A673 (cell line): ENCODE measurements around the gene PLAC1. TPM values are rescaled to one million over a fixed set of nuclear protein-coding genes. Genes with fewer than 3 reads are reported as not detected.

Source experiments
- BruUV-seq: library from RNA; stranded (reverse); fragments of 400-500 nt; replicated peaks from 2 replicates; lab custom pipeline; 2021; lab: Mats Ljungman, UMichigan
- CTCF ChIA-PET: fragments of 300-600 bp; sonication (Branson Sonifier 250); formaldehyde crosslinking; loops from one replicate; lab custom pipeline; 2022; ENCODE audit warnings: antibody characterized with exemption; lab: Charles Lee
- POLR2A ChIA-PET: fragments of 300-600 bp; sonication (Branson Sonifier 250); formaldehyde crosslinking; loops from one replicate; lab custom pipeline; 2022; ENCODE audit warnings: antibody characterized with exemption; ENCODE audit not compliant: low non-redundant PET; lab: Charles Lee
- DNase-seq: peaks from one replicate; pipeline ENCODE4 v3.0.0-alpha.2; 2015; ENCODE audit warnings: low spot score
- H3K27ac ChIP-seq: fragments of 200-600 bp; sonication (generic); 2 replicates; pipeline ENCODE4 v1.5.1; 2016; ENCODE audit warnings: mixed run types, low read depth, mild to moderate bottlenecking, mixed read lengths, antibody characterized with exemption, low read length; ENCODE audit not compliant: poor library complexity, severe bottlenecking
- H3K27me3 ChIP-seq: fragments of 200-600 bp; sonication (generic); replicated peaks from 2 replicates; pipeline ENCODE4 v1.6.1; 2017; ENCODE audit warnings: mixed run types, low read depth, mild to moderate bottlenecking, mixed read lengths, antibody characterized with exemption, low read length; ENCODE audit not compliant: insufficient read depth, poor library complexity
- H3K36me3 ChIP-seq: fragments of 200-600 bp; sonication (generic); 2 replicates; pipeline ENCODE4 v1.6.1; 2016; ENCODE audit warnings: mixed run types, mild to moderate bottlenecking, mixed read lengths, antibody characterized with exemption, low read length; ENCODE audit not compliant: insufficient read depth, poor library complexity, severe bottlenecking
- H3K4me1 ChIP-seq: fragments of 200-600 bp; sonication (generic); 2 replicates; pipeline ENCODE4 v1.6.1; 2017; ENCODE audit warnings: mixed run types, mild to moderate bottlenecking, mixed read lengths, antibody characterized with exemption, low read length; ENCODE audit not compliant: insufficient read depth, poor library complexity, severe bottlenecking
- H3K4me3 ChIP-seq: fragments of 200-600 bp; sonication (generic); 2 replicates; pipeline ENCODE4 v1.5.1; 2016; ENCODE audit warnings: low read depth, mixed run types, mild to moderate bottlenecking, mixed read lengths, low read length; ENCODE audit not compliant: poor library complexity, severe bottlenecking
- H3K9me3 ChIP-seq: fragments of 200-600 bp; sonication (generic); 2 replicates; pipeline ENCODE4 v1.6.1; 2016; ENCODE audit warnings: mixed run types, low read depth, mild to moderate bottlenecking, mixed read lengths, antibody characterized with exemption, low read length; ENCODE audit not compliant: poor library complexity, severe bottlenecking
- CTCF ChIP-seq: fragments of 300-800, 200-600 bp; sonication (generic); conservative IDR thresholded peaks from 2 replicates; pipeline ENCODE4 v1.5.1; 2017; ENCODE audit warnings: low read depth, mild to moderate bottlenecking, antibody characterized with exemption, low read length, moderate library complexity, mixed read lengths
- EZH2 ChIP-seq: fragments of 200-600 bp; sonication (generic); IDR thresholded peaks from 2 replicates; pipeline ENCODE4 v1.6.1; 2017; ENCODE audit warnings: borderline replicate concordance, low read depth, mild to moderate bottlenecking, mixed read lengths, antibody characterized with exemption, low read length; ENCODE audit not compliant: poor library complexity, severe bottlenecking
- intact Hi-C: fragments of 100-400 bp; cut with micrococcal nuclease; formaldehyde crosslinking; loops from one replicate; pipeline ENCODE4 v1.10.0; 2022; ENCODE audit not compliant: unreplicated experiment
- total RNA-seq: library from RNA; stranded (reverse); gene quantifications from 2 replicates; pipeline ENCODE4 v1.2.3, GENCODE V29; 2021

The PLAC1 gene
- total RNA-seq, 1 experiment from 2014 or later: 0.43 TPM

GRCh38 chrX:134692233-134692632 lies 34.0 kb upstream of the PLAC1 start:
- H3K36me3 ChIP-seq: no peaks in the 10 kb centered on the region
- CTCF ChIA-PET: no interaction called here
- no peak overlapping the region for H3K27ac ChIP-seq
- no peaks in the 10 kb centered on the region for H3K27me3 ChIP-seq
- DNase-seq: no peak
- H3K4me3 ChIP-seq: no peak overlapping the region
- no TSS peak for BruUV-seq
- POLR2A ChIA-PET: no interaction called here
- no peaks in the 10 kb centered on the region for H3K4me1 ChIP-seq
- intact Hi-C loops: no loop called here
- TF ChIP-seq EZH2 (no peak), CTCF (no peak)
- no peaks in the 10 kb centered on the region for H3K9me3 ChIP-seq

- Histone ChIP-seq H3K9me3 (no peaks in the 10 kb centered on the region), H3K27ac (no peak overlapping the region), H3K27me3 (no peaks in the 10 kb centered on the region), H3K4me1 (no peaks in the 10 kb centered on the region), H3K36me3 (no peaks in the 10 kb centered on the region), H3K4me3 (no peak overlapping the region)
- POLR2A ChIA-PET: no interaction called here
- BruUV-seq: no TSS peak
- CTCF ChIA-PET: no interaction called here
- DNase-seq: no peak
- TF ChIP-seq CTCF: no peak
- no peak for TF ChIP-seq EZH2
- intact Hi-C loops: no loop called here
Measured at GRCh38 chrX:134691453-134691852, 33.2 kb upstream of the PLAC1 start.

GRCh38 chrX:134688839-134689238 lies 30.6 kb upstream of the PLAC1 start:
- Histone ChIP-seq H3K4me1 (no peaks in the 10 kb centered on the region), H3K27ac (no peak overlapping the region), H3K4me3 (no peak overlapping the region), H3K36me3 (no peaks in the 10 kb centered on the region), H3K27me3 (no peaks in the 10 kb centered on the region), H3K9me3 (no peaks in the 10 kb centered on the region)
- no peak for DNase-seq
- TF ChIP-seq EZH2 (no peak), CTCF (no peak)
- ChIA-PET POLR2A (no interaction called here), CTCF (no interaction called here)
- intact Hi-C loops: no loop called here
- no TSS peak for BruUV-seq
